A673 (cell line): ENCODE measurements around the gene WFDC6.

ENCODE experiments used
- EZH2 ChIP-seq: fragments of 200-600 bp; sonication (generic); IDR thresholded peaks from 2 replicates; pipeline ENCODE4 v1.6.1; 2017; ENCODE audit warnings: borderline replicate concordance, low read depth, mild to moderate bottlenecking, mixed read lengths, antibody characterized with exemption, low read length; ENCODE audit not compliant: poor library complexity, severe bottlenecking
- TF ChIP-seq, protein P1 (sequence below): fragments of 300-800, 200-600 bp; sonication (generic); conservative IDR thresholded peaks from 2 replicates; pipeline ENCODE4 v1.5.1; 2017; ENCODE audit warnings: low read depth, mild to moderate bottlenecking, antibody characterized with exemption, low read length, moderate library complexity, mixed read lengths

DNA sequence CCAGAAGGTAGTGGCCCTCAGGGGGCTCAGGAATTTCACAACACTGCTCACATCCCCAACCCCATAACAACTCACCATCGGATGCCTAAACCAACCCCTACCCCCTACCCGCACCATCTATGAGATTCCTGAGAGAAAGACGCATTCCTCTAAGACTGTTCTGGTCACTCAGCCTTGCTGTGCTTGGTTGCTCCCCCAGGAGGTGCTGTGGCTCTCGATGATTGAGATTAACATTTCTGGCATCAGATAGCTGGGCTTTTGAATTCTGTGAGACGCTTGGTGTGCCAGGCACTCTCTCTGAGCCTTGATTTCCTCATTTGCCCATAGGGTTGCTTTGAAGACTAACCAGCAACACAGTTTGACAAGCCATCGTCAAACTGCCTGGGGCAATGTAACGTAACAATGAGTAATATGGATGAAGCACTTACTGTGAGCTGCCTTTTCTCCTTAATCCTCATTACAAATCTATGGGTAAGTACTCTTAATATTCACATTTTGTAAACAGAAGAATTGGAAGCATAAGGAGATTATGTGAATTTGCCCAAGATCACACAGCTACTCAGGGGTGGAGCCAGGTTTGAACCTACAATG lies 978 bp downstream of the WFDC6 start:
- TF ChIP-seq, protein P1, sequence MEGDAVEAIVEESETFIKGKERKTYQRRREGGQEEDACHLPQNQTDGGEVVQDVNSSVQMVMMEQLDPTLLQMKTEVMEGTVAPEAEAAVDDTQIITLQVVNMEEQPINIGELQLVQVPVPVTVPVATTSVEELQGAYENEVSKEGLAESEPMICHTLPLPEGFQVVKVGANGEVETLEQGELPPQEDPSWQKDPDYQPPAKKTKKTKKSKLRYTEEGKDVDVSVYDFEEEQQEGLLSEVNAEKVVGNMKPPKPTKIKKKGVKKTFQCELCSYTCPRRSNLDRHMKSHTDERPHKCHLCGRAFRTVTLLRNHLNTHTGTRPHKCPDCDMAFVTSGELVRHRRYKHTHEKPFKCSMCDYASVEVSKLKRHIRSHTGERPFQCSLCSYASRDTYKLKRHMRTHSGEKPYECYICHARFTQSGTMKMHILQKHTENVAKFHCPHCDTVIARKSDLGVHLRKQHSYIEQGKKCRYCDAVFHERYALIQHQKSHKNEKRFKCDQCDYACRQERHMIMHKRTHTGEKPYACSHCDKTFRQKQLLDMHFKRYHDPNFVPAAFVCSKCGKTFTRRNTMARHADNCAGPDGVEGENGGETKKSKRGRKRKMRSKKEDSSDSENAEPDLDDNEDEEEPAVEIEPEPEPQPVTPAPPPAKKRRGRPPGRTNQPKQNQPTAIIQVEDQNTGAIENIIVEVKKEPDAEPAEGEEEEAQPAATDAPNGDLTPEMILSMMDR = 0 out of 2 replicates have a peak, but pooled peaks have one; percentile 19
- no peak for TF ChIP-seq EZH2
